GM23338 (cell line): ENCODE measurements around the gene EXOC3. TPM values are rescaled to one million over a fixed set of nuclear protein-coding genes. Genes with fewer than 3 reads are reported as not detected.

Experiments
- ATAC-seq: fragments of 200-7000 bp; cut with Tn5 transposase; 3 replicates; pipeline ENCODE4 v1.9.1; 2020
- DNase-seq: peaks from one replicate; pipeline ENCODE4 v3.0.0-alpha.2; 2015; ENCODE audit warnings: low spot score
- H2AFZ ChIP-seq: fragments of 200-600 bp; sonication (generic); 2 replicates; pipeline ENCODE4 v1.8.0; 2016; ENCODE audit warnings: antibody characterized with exemption, mild to moderate bottlenecking, moderate library complexity
- H3F3A ChIP-seq: fragments of 200-600 bp; sonication (generic); replicated peaks from 2 replicates; pipeline ENCODE4 v1.8.0; 2017; ENCODE audit warnings: antibody characterized with exemption, mixed run types, low read depth
- H3K27ac ChIP-seq: fragments of 200-600 bp; sonication (generic); 2 replicates; pipeline ENCODE4 v1.6.1; 2016; ENCODE audit warnings: low read depth
- H3K27me3 ChIP-seq: fragments of 200-600 bp; sonication (generic); 2 replicates; pipeline ENCODE4 v1.8.0; 2016; ENCODE audit warnings: mild to moderate bottlenecking, mixed run types, moderate library complexity; ENCODE audit not compliant: insufficient read depth
- H3K36me3 ChIP-seq: fragments of 200-600 bp; sonication (generic); 2 replicates; pipeline ENCODE4 v1.8.0; 2016; ENCODE audit warnings: mild to moderate bottlenecking; ENCODE audit not compliant: insufficient read depth
- H3K4me1 ChIP-seq: fragments of 200-600 bp; sonication (generic); 2 replicates; pipeline ENCODE4 v1.8.0; 2016; ENCODE audit warnings: mild to moderate bottlenecking, moderate library complexity; ENCODE audit not compliant: insufficient read depth
- H3K4me2 ChIP-seq: fragments of 200-600 bp; sonication (generic); 2 replicates; pipeline ENCODE4 v1.7.1; 2017; ENCODE audit warnings: mixed run types
- H3K4me3 ChIP-seq: fragments of 200-600 bp; sonication (generic); 2 replicates; pipeline ENCODE4 v1.6.1; 2016; ENCODE audit warnings: mixed run types
- H3K79me2 ChIP-seq: fragments of 200-600 bp; sonication (generic); replicated peaks from 2 replicates; pipeline ENCODE4 v1.8.0; 2017; ENCODE audit warnings: mild to moderate bottlenecking; ENCODE audit not compliant: insufficient read depth
- H3K9me2 ChIP-seq: fragments of 200-600 bp; sonication (generic); 2 replicates; pipeline ENCODE4 v1.8.0; 2017; ENCODE audit not compliant: insufficient read depth
- H4K20me1 ChIP-seq: fragments of 200-600 bp; sonication (generic); replicated peaks from 2 replicates; pipeline ENCODE4 v1.8.0; 2017; ENCODE audit warnings: mild to moderate bottlenecking; ENCODE audit not compliant: insufficient read depth
- H3K27ac Mint-ChIP-seq: 2 replicates; pipeline ENCODE4 v1.8.0; 2020; ENCODE audit warnings: inconsistent platforms, mild to moderate bottlenecking, moderate library complexity, mixed read lengths
- H3K27me3 Mint-ChIP-seq: 3 replicates; pipeline ENCODE4 v1.8.0; 2022; ENCODE audit warnings: low read depth, mild to moderate bottlenecking, moderate library complexity, mixed read lengths, inconsistent platforms; ENCODE audit not compliant: insufficient read depth, poor library complexity
- H3K36me3 Mint-ChIP-seq: 3 replicates; pipeline ENCODE4 v1.8.0; 2021; ENCODE audit warnings: low read depth, mild to moderate bottlenecking, inconsistent platforms, moderate library complexity, mixed read lengths
- H3K4me1 Mint-ChIP-seq: 3 replicates; pipeline ENCODE4 v1.8.0; 2020; ENCODE audit warnings: mild to moderate bottlenecking, inconsistent platforms, mixed read lengths
- H3K4me3 Mint-ChIP-seq: 3 replicates; pipeline ENCODE4 v1.8.0; 2021; ENCODE audit warnings: moderate library complexity, mild to moderate bottlenecking, inconsistent platforms, mixed read lengths
- H3K9me3 Mint-ChIP-seq: 3 replicates; pipeline ENCODE4 v1.8.0; 2020; ENCODE audit warnings: moderate library complexity, mild to moderate bottlenecking, inconsistent platforms, mixed read lengths
- NANOG ChIP-seq: IDR thresholded peaks from 2 replicates; pipeline ENCODE4 v1.6.1; 2016; ENCODE audit warnings: antibody characterized with exemption, borderline replicate concordance
- POLR2AphosphoS5 ChIP-seq: IDR thresholded peaks from 2 replicates; pipeline ENCODE4 v1.6.1; 2016; ENCODE audit warnings: antibody characterized with exemption, low read depth
- ZNF114 ChIP-seq: fragments of 250-450 bp; sonication (Bioruptor Pico); IDR thresholded peaks from 2 replicates; pipeline ENCODE4 v1.5.0; 2020; ENCODE audit warnings: mild to moderate bottlenecking, moderate library complexity
- ZNF331 ChIP-seq: fragments of 250-450 bp; sonication (Bioruptor Pico); IDR thresholded peaks from 2 replicates; pipeline ENCODE4 v1.5.0; 2020; ENCODE audit warnings: low read depth, mild to moderate bottlenecking, moderate library complexity
- ZNF462 ChIP-seq: fragments of 250-450 bp; sonication (Bioruptor Pico); IDR thresholded peaks from 2 replicates; pipeline ENCODE4 v1.5.0; 2020; ENCODE audit warnings: mild to moderate bottlenecking, moderate library complexity
- polyA plus RNA-seq: library from polyadenylated mRNA; unstranded; fragments of >200 nt; fragmentation: Nextera tagmentation; extraction: Ambion mirVana; gene quantifications from 2 replicates; pipeline ENCODE4 v1.2.1, GENCODE V29; 2016
- total RNA-seq: library from RNA; depleted of rRNA; stranded (reverse); fragments of >200 nt; shearing (Covaris generic); gene quantifications from 2 replicates; pipeline ENCODE4 v1.2.3, GENCODE V29; 2014

EXOC3 gene
- total and polyA plus RNA-seq, 2 experiments from 2014 or later, result 13.4 to 31.6 TPM

DNA sequence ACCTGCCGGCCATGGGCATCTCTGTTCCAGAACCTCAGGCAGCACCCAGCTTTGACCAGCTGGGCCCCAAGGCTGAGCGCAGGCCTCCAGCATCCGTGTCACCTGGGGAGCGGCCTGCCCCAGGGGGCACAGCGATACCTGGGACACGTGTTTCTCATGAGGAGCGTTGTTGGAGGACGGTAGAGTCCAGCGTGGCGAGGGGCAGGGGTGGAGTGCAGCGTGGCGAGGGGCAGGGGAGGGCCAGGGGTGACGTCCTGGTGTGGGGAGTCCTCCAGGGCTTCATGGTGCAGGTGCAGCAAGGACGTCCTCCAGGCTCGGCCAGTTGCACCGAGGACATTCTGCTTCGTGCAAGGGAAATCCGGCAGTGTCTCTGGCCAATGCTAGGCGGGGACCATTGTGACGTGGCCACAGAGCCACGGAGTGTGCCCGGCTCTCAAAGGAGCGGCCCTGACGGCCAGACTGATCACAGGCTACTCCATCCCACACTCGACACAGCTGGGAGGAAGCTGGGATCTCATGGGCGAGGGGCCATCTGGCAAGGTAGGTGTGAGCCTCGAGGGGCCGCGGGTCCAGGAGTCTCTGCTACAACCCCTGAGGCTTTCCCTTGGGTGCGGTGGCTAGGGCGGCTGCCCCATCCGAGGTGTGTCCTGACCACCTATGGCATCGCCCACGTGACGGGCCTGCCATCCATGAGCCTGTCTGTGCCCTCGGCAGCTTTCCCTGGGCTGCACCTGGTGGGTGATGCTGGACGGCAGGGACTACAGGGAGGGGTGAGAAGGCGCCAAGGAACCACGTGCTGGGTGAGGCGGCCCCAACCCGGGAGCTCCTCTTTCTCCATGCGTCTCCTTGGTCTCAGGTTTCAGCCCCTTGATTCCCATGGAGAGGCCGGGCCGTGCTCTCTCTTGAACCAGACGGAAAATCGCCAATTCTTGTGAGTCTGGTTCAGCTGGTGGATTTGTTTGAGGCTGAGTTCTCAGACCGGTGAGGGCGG lies 47.4 kb downstream of the EXOC3 start:
- no peak for TF ChIP-seq ZNF331 (CRISPR knock-in tag)
- TF ChIP-seq POLR2AphosphoS5, result no peak
- TF ChIP-seq ZNF114, result no peak
- TF ChIP-seq ZNF462 (CRISPR knock-in tag), result no peak
- no peak for TF ChIP-seq NANOG
- Histone ChIP-seq H3K79me2 (no peaks in the 10 kb centered on the region), H3K27ac (no peak overlapping the region), H3K9me2 (no peaks in the 10 kb centered on the region), H3K4me1 (no peaks in the 10 kb centered on the region; the same call in 1 of the 2 replicates), H3K27me3 (0 out of 2 replicates have a peak, but pooled peaks cover 6% of the 10 kb centered on the region), H4K20me1 (no peaks in the 10 kb centered on the region), H3F3A (no peaks in the 10 kb centered on the region), H3K36me3 (no peaks in the 10 kb centered on the region), H3K4me2 (no peak overlapping the region), H2AFZ (no peak overlapping the region), H3K4me3 (no peak overlapping the region)
- Mint-ChIP-seq H3K27me3 (peaks cover 54% of the 10 kb centered on the region), H3K36me3 (no peaks in the 10 kb centered on the region), H3K4me3 (no peak overlapping the region), H3K27ac (no peak overlapping the region), H3K4me1 (peaks cover 6% of the 10 kb centered on the region), H3K9me3 (no peaks in the 10 kb centered on the region)
- DNase-seq, result no peak
- ATAC-seq, result peak; percentile 15
